Peyer's patch (tissue), 4 donors: Measurements from ENCODE around the gene TMEM79. TPM values are rescaled to one million over a fixed set of nuclear protein-coding genes. Genes with fewer than 3 reads are reported as not detected.
A peak's percentile ranks its signal among the peaks of the same experiment; 100 is the strongest.

ENCODE experiments used
- DNase-seq, 3 donors: peaks; one replicate each; pipeline ENCODE4 v3.0.0-alpha.2; 2017 to 2019
- H3K27ac ChIP-seq, 4 donors: fragments of 200-600 bp; sonication (generic); one replicate each; pipeline ENCODE4 v1.5.1; 2016 to 2019
- H3K27me3 ChIP-seq, 2 donors: fragments of 200-600 bp; sonication (generic); one replicate each; pipeline ENCODE4 v1.5.1; 2019
- H3K36me3 ChIP-seq, 3 donors: fragments of 200-600 bp; sonication (generic); one replicate each; pipeline ENCODE4 v1.5.1; 2016 to 2019
- H3K4me1 ChIP-seq, 4 donors: fragments of 200-600 bp; sonication (generic); one replicate each; pipeline ENCODE4 v1.5.1; 2016 to 2019
- H3K4me3 ChIP-seq, 4 donors: fragments of 200-600 bp; sonication (generic); 1 replicate in 3 of 4; 2 replicates in 1 of 4; pipeline ENCODE4 v1.5.1; 2016 to 2019; ENCODE audit warnings: mild to moderate bottlenecking in 1 of 4
- H3K9me3 ChIP-seq, 4 donors: fragments of 200-600 bp; sonication (generic); one replicate each; pipeline ENCODE4 v1.5.1; 2016 to 2019; ENCODE audit warnings: mild to moderate bottlenecking in 1 of 4
- CTCF ChIP-seq, 6 experiments: fragments of 450-650 bp in 4 of 6; fragments of 200-600 bp in 2 of 6; sonication (generic) in 1 of 6; IDR thresholded peaks; one replicate each; pipeline ENCODE4 v1.5.1; 2017 to 2019; ENCODE audit warnings: antibody characterized with exemption in 6 of 6, mild to moderate bottlenecking in 3 of 6, moderate library complexity in 1 of 6
- POLR2A ChIP-seq, 2 donors: fragments of 450-650 bp; IDR thresholded peaks; one replicate each; pipeline ENCODE4 v1.5.1; 2017; ENCODE audit warnings: antibody characterized with exemption in 2 of 2, mild to moderate bottlenecking in 2 of 2, moderate library complexity in 2 of 2
- total RNA-seq, 4 donors: library from RNA; depleted of rRNA; stranded (reverse); fragments of >200 nt; gene quantifications; one replicate each; pipeline ENCODE4 v1.1.0, GENCODE V29; 2016

Gene TMEM79
- total RNA-seq, 4 donors from 2014 or later = 1.9 to 9.7 (median 5.4) TPM

GRCh38 chr1:156295391-156295947, 11.3 kb downstream of the TMEM79 start, which contains the start of gene GLMP:
Gene GLMP (minus strand): TSS chr1:156295679. CDS start chr1:156295645, 34 bp downstream.
- Histone ChIP-seq H3K36me3 (no peaks in the 10 kb centered on the region), H3K4me3 (peak within 1 kb of the TSS; percentile 49 to 78 (median 62)), H3K9me3 (no peaks in the 10 kb centered on the region), H3K4me1 (peaks cover 0 to 24% (median 0%) of the 10 kb centered on the region in 4 donors), H3K27ac (peak within 1 kb of the TSS; percentile 25 to 53 (median 42)), H3K27me3 (no peaks in the 10 kb centered on the region)
- DNase-seq = peak; percentile 68 to 89 (median 79)
- TF ChIP-seq CTCF (IDR thresholded peaks at IDR 0.05) (no peak), POLR2A (IDR thresholded peaks at IDR 0.05) (no peak)

- TF ChIP-seq CTCF (IDR thresholded peaks at IDR 0.05) (no peak), POLR2A (IDR thresholded peaks at IDR 0.05) (no peak)
These were observed 14.8 kb downstream of the TMEM79 start, which contains the start of gene VHLL for GRCh38 chr1:156298852-156299357. Gene VHLL (minus strand): TSS chr1:156299307. CDS start chr1:156299189, 118 bp downstream.

DNA sequence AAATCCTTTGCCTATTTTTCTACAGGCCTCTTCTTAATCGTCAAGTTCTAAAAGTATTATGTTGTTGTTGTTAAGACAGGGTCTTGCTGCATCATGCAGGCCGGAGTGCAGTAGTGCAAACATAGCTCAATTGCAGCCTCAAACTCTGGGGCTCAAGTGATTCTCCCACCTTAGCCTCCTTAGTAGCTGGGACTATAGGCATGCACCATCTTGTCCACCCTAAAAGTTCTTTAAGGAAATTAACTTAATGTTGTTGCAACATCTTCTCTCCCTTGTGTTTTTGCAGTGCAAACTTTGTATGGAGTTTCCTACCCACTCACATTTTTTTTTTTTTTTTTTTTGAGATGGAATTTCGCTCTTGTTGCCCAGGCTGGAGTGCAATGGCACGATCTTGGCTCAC, 19.1 kb downstream of the TMEM79 start:
- Histone ChIP-seq H3K9me3 (no peaks in the 10 kb centered on the region), H3K27me3 (no peaks in the 10 kb centered on the region), H3K27ac (no peak overlapping the region), H3K4me3 (no peak overlapping the region), H3K4me1 (no peaks in the 10 kb centered on the region), H3K36me3 (peaks cover 0 to 22% (median 0%) of the 10 kb centered on the region in 3 donors)
- TF ChIP-seq POLR2A (IDR thresholded peaks at IDR 0.05) (no peak), CTCF (IDR thresholded peaks at IDR 0.05) (no peak)
- DNase-seq = no peak

More at GRCh38 chr1:156298852-156299357, 14.8 kb downstream of the TMEM79 start, which contains the start of gene VHLL:
- Histone ChIP-seq H3K36me3 (no peaks in the 10 kb centered on the region), H3K4me1 (peaks cover 0 to 11% (median 0%) of the 10 kb centered on the region in 4 donors), H3K4me3 (no peak within 1 kb of the TSS), H3K9me3 (no peaks in the 10 kb centered on the region), H3K27me3 (no peaks in the 10 kb centered on the region), H3K27ac (no peak within 1 kb of the TSS)
- no peak for DNase-seq

DNA sequence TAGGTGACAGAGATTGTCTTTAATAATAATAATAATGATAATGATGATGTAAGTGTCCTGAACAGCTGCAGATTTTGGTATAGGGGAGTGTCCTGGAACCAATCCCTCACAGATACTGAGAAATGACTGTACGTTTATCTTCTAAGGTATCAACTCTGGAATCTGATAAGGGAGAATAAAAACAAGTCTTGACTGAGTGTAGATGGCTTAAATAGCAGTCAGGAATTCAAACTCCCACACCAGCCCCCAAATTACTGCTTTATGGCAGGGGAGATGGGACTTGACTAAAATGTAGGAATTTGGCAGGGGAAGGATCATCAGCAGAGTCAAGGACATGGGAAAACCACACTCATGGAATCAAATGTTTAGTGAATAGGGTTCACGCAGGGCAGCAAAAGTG, 21.1 kb downstream of the TMEM79 start:
- peaks cover 0 to 42% (median 4%) of the 10 kb centered on the region in 3 donors for H3K36me3 ChIP-seq
- TF ChIP-seq POLR2A (IDR thresholded peaks at IDR 0.05) = no peak
- TF ChIP-seq CTCF (IDR thresholded peaks at IDR 0.05) = no peak
- no peak for DNase-seq
- H3K27ac ChIP-seq = no peak overlapping the region
- no peaks in the 10 kb centered on the region for H3K27me3 ChIP-seq
- H3K4me3 ChIP-seq = no peak overlapping the region
- no peaks in the 10 kb centered on the region for H3K4me1 ChIP-seq
- H3K9me3 ChIP-seq = no peaks in the 10 kb centered on the region

DNA sequence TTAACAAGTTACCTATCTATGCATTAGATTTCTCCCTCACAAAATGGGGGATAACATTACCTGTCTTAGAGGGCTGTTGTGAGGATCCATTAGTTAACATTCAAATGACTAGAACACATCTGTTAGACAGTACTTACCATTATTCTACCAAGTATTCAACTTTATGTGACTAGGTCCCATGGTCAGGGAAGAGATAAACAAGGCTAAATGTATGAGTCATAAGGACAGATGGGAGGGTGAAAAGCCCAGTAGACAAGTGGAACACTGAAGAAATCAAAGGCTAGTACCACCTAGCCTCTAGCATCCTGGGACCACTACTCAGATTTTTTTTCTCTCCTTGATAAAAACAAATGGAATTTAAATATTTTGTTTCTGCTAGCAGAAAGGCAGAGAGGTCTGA, 24.0 kb downstream of the TMEM79 start:
- no peak for DNase-seq
- Histone ChIP-seq H3K36me3 (peaks cover 0 to 70% (median 4%) of the 10 kb centered on the region in 3 donors), H3K9me3 (no peaks in the 10 kb centered on the region), H3K27me3 (no peaks in the 10 kb centered on the region), H3K27ac (no peak overlapping the region), H3K4me3 (no peak overlapping the region), H3K4me1 (no peaks in the 10 kb centered on the region)
- no peak for TF ChIP-seq POLR2A (IDR thresholded peaks at IDR 0.05)

- H3K4me1 ChIP-seq = no peaks in the 10 kb centered on the region
- TF ChIP-seq POLR2A (IDR thresholded peaks at IDR 0.05) (no peak), CTCF (IDR thresholded peaks at IDR 0.05) (no peak)
- no peak overlapping the region for H3K27ac ChIP-seq
- no peak overlapping the region for H3K4me3 ChIP-seq
- H3K27me3 ChIP-seq = no peaks in the 10 kb centered on the region
- no peak for DNase-seq
- no peaks in the 10 kb centered on the region for H3K9me3 ChIP-seq
- peaks cover 0 to 96% (median 4%) of the 10 kb centered on the region in 3 donors for H3K36me3 ChIP-seq
These were observed 26.8 kb downstream of the TMEM79 start for GRCh38 chr1:156310962-156311361.
